Stomach smooth muscle (tissue), 2 donors: Measurements from ENCODE around the gene GRIP2.

Experiments
- H3K27ac ChIP-seq: one replicate; pipeline ENCODE4 v1.7.0; 2013; ENCODE audit warnings: mild to moderate bottlenecking, low read length, inconsistent platforms
- H3K27me3 ChIP-seq, 2 donors: one replicate each; pipeline ENCODE4 v1.7.0; 2013; ENCODE audit warnings: low read length in 2 of 2; ENCODE audit not compliant: insufficient read depth in 2 of 2, control insufficient read depth in 1 of 2
- H3K36me3 ChIP-seq, 2 donors: one replicate each; pipeline ENCODE4 v1.7.0; 2013; ENCODE audit warnings: low read length in 2 of 2; ENCODE audit not compliant: control insufficient read depth in 2 of 2, insufficient read depth in 2 of 2
- H3K4me1 ChIP-seq: one replicate; pipeline ENCODE4 v1.7.0; 2013; ENCODE audit warnings: low read length; ENCODE audit not compliant: control insufficient read depth, insufficient read depth
- H3K4me3 ChIP-seq, 2 donors: one replicate each; pipeline ENCODE4 v1.7.0; 2013; ENCODE audit warnings: low read length in 2 of 2
- H3K9ac ChIP-seq, 2 donors: one replicate each; pipeline ENCODE4 v1.7.0; 2013; ENCODE audit warnings: low read length in 2 of 2, mild to moderate bottlenecking in 1 of 2
- H3K9me3 ChIP-seq, 2 donors: one replicate each; pipeline ENCODE4 v1.7.0; 2013; ENCODE audit warnings: low read length in 2 of 2; ENCODE audit not compliant: control insufficient read depth in 2 of 2
- donor health status: healthy.
- donor health status: Pancreatic carcinoma.

GRIP2 gene

GRCh38 chr3:14539742-14540491 lies at the start of gene GRIP2:
GRIP2 (minus strand) TSS chr3:14540342; CDS start chr3:14540308, 34 bp downstream.
- Histone ChIP-seq H3K36me3 (no peaks in the 10 kb centered on the region), H3K27ac (no peak within 1 kb of the TSS), H3K9me3 (no peaks in the 10 kb centered on the region), H3K4me3 (no peak within 1 kb of the TSS), H3K9ac (no peak within 1 kb of the TSS), H3K4me1 (no peaks in the 10 kb centered on the region), H3K27me3 (peaks cover 6 to 9% of the 10 kb centered on the region in 2 donors)

- no peak overlapping the region for H3K4me3 ChIP-seq
- no peaks in the 10 kb centered on the region for H3K36me3 ChIP-seq
- no peak overlapping the region for H3K27ac ChIP-seq
- H3K9ac ChIP-seq, result no peak overlapping the region
- no peaks in the 10 kb centered on the region for H3K9me3 ChIP-seq
- peaks cover 3 to 5% of the 10 kb centered on the region in 2 donors for H3K27me3 ChIP-seq
- no peaks in the 10 kb centered on the region for H3K4me1 ChIP-seq
Measured at GRCh38 chr3:14588425-14589112, 48.4 kb upstream of the GRIP2 start.

- Histone ChIP-seq H3K4me1 (no peaks in the 10 kb centered on the region), H3K27me3 (peaks cover 3 to 5% of the 10 kb centered on the region in 2 donors), H3K27ac (no peak overlapping the region), H3K9ac (no peak overlapping the region), H3K36me3 (no peaks in the 10 kb centered on the region), H3K4me3 (no peak overlapping the region), H3K9me3 (no peaks in the 10 kb centered on the region)
Measured at GRCh38 chr3:14587740-14588360, 47.7 kb upstream of the GRIP2 start.

- Histone ChIP-seq H3K4me1 (no peaks in the 10 kb centered on the region), H3K9me3 (no peaks in the 10 kb centered on the region), H3K4me3 (no peak overlapping the region), H3K27me3 (peaks cover 0 to 5% of the 10 kb centered on the region in 2 donors), H3K9ac (no peak overlapping the region), H3K27ac (no peak overlapping the region), H3K36me3 (no peaks in the 10 kb centered on the region)
Measured at GRCh38 chr3:14586611-14587010, 46.5 kb upstream of the GRIP2 start.

GRCh38 chr3:14583548-14584091 lies 43.5 kb upstream of the GRIP2 start:
- no peaks in the 10 kb centered on the region for H3K36me3 ChIP-seq

GRCh38 chr3:14582045-14582410 lies 41.9 kb upstream of the GRIP2 start:
- Histone ChIP-seq H3K4me1 (no peaks in the 10 kb centered on the region), H3K4me3 (no peak overlapping the region), H3K27ac (no peak overlapping the region), H3K27me3 (peaks cover 0 to 7% of the 10 kb centered on the region in 2 donors), H3K9ac (no peak overlapping the region), H3K9me3 (no peaks in the 10 kb centered on the region), H3K36me3 (no peaks in the 10 kb centered on the region)

More at GRCh38 chr3:14583548-14584091, 43.5 kb upstream of the GRIP2 start:
- Histone ChIP-seq H3K27ac (no peak overlapping the region), H3K27me3 (peaks cover 0 to 5% of the 10 kb centered on the region in 2 donors), H3K4me1 (no peaks in the 10 kb centered on the region), H3K9ac (no peak overlapping the region), H3K9me3 (no peaks in the 10 kb centered on the region), H3K4me3 (no peak overlapping the region)

- no peaks in the 10 kb centered on the region for H3K4me1 ChIP-seq
- H3K27me3 ChIP-seq, result peaks cover 0 to 7% of the 10 kb centered on the region in 2 donors
Measured at GRCh38 chr3:14581334-14582044, 41.3 kb upstream of the GRIP2 start.

GRCh38 chr3:14577897-14578296 lies 37.8 kb upstream of the GRIP2 start:
- no peak overlapping the region for H3K4me3 ChIP-seq
- peaks cover 4 to 5% of the 10 kb centered on the region in 2 donors for H3K27me3 ChIP-seq
- H3K4me1 ChIP-seq, result no peaks in the 10 kb centered on the region
- H3K9ac ChIP-seq, result no peak overlapping the region
- no peaks in the 10 kb centered on the region for H3K9me3 ChIP-seq
- no peaks in the 10 kb centered on the region for H3K36me3 ChIP-seq
- no peak overlapping the region for H3K27ac ChIP-seq

More at GRCh38 chr3:14581334-14582044, 41.3 kb upstream of the GRIP2 start:
- no peak overlapping the region for H3K9ac ChIP-seq
- no peaks in the 10 kb centered on the region for H3K9me3 ChIP-seq
- no peak overlapping the region for H3K4me3 ChIP-seq
- no peak overlapping the region for H3K27ac ChIP-seq
- no peaks in the 10 kb centered on the region for H3K36me3 ChIP-seq

GRCh38 chr3:14576163-14576562 lies 36.0 kb upstream of the GRIP2 start:
- Histone ChIP-seq H3K36me3 (no peaks in the 10 kb centered on the region), H3K9ac (no peak overlapping the region), H3K27me3 (peaks cover 4 to 7% of the 10 kb centered on the region in 2 donors), H3K9me3 (peaks cover 0 to 2% of the 10 kb centered on the region in 2 donors), H3K4me3 (no peak overlapping the region), H3K4me1 (no peaks in the 10 kb centered on the region), H3K27ac (no peak overlapping the region)

- Histone ChIP-seq H3K9me3 (peaks cover 0 to 2% of the 10 kb centered on the region in 2 donors), H3K36me3 (no peaks in the 10 kb centered on the region), H3K4me3 (no peak overlapping the region), H3K9ac (no peak overlapping the region), H3K27me3 (peaks cover 4 to 7% of the 10 kb centered on the region in 2 donors), H3K4me1 (no peaks in the 10 kb centered on the region), H3K27ac (no peak overlapping the region)
Measured at GRCh38 chr3:14574183-14574582, 34.0 kb upstream of the GRIP2 start.
